HCT116 (cell line): ENCODE data around the gene CD19. TPM values are rescaled to one million over a fixed set of nuclear protein-coding genes. Genes with fewer than 3 reads are reported as not detected.

Experiments used
- ATAC-seq: fragments of 200-7000 bp; cut with Tn5 transposase; 2 replicates; pipeline ENCODE4 v1.9.1; 2020; ENCODE audit warnings: mild to moderate bottlenecking, moderate library complexity
- BruUV-seq: library from RNA; stranded (reverse); fragments of 400-500 nt; replicated peaks from 2 replicates; lab custom pipeline; 2021; lab: Mats Ljungman, UMichigan
- CTCF ChIA-PET: fragments of 300-600 bp; sonication (Branson Sonifier 250); formaldehyde crosslinking; loops from one replicate; lab custom pipeline; 2021; ENCODE audit warnings: antibody characterized with exemption; lab: Charles Lee
- POLR2A ChIA-PET: fragments of 300-600, 350-600 bp; sonication (Branson Sonifier 250); formaldehyde crosslinking; loops from one replicate; lab custom pipeline; 2021; ENCODE audit warnings: antibody characterized with exemption; lab: Charles Lee
- RAD21 ChIA-PET, 2 experiments: fragments of 300-600 bp; sonication (Branson Sonifier 250); formaldehyde crosslinking; loops; one replicate each; lab custom pipeline; 2023; ENCODE audit warnings: low total read pairs in 2 of 2; ENCODE audit not compliant: uncharacterized antibody in 2 of 2, unreplicated experiment in 2 of 2, low non-redundant PET in 1 of 2; lab: Charles Lee
- DNase-seq: peaks from one replicate; pipeline ENCODE4 v3.0.0-alpha.2; 2010; ENCODE audit warnings: low read depth, low spot score
- H2AFZ ChIP-seq: fragments of 200-600 bp; shearing (Covaris generic), sonication (generic); 2 replicates; pipeline ENCODE4 v1.6.1; 2017; ENCODE audit warnings: low read depth, mixed run types, mixed read lengths, antibody characterized with exemption, low read length; ENCODE audit not compliant: poor library complexity, severe bottlenecking
- H3K27ac ChIP-seq: 2 replicates; pipeline ENCODE4 v1.5.1; 2012; ENCODE audit warnings: low read depth, low read length
- H3K27me3 ChIP-seq: fragments of 200-600 bp; sonication (generic); 2 replicates; pipeline ENCODE4 v1.6.1; 2016; ENCODE audit warnings: mixed run types, low read length, mixed read lengths; ENCODE audit not compliant: insufficient read depth
- H3K36me3 ChIP-seq, 2 experiments: fragments of 200-500 bp in 1 of 2; fragments of 200-600 bp in 1 of 2; sonication (Bioruptor generic) in 1 of 2; sonication (generic) in 1 of 2; 2 replicates each; pipeline versions ENCODE4 v1.5.1 to v1.6.1; 2014 to 2016; ENCODE audit warnings: low read length in 2 of 2, inconsistent platforms in 1 of 2, mixed read lengths in 1 of 2, mixed run types in 1 of 2; ENCODE audit not compliant: insufficient read depth in 2 of 2, control insufficient read depth in 1 of 2
- H3K4me1 ChIP-seq, 2 experiments: fragments of 200-600 bp in 1 of 2; sonication (generic) in 1 of 2; 2 replicates each; pipeline versions ENCODE4 v1.5.1 to v1.6.1; 2012 to 2017; ENCODE audit warnings: low read length in 2 of 2, inconsistent platforms in 1 of 2, mild to moderate bottlenecking in 1 of 2, mixed read lengths in 1 of 2, mixed run types in 1 of 2, moderate library complexity in 1 of 2; ENCODE audit not compliant: insufficient read depth in 2 of 2, control insufficient read depth in 1 of 2
- H3K4me2 ChIP-seq: fragments of 200-600 bp; sonication (generic); 2 replicates; pipeline ENCODE4 v1.6.1; 2017; ENCODE audit warnings: mixed run types, low read length, mixed read lengths
- H3K4me3 ChIP-seq, 2 experiments: fragments of 200-600 bp in 1 of 2; sonication (generic) in 1 of 2; replicated peaks in 1 of 2; 2 replicates each; pipeline ENCODE4 v1.5.1; 2011 to 2016; ENCODE audit warnings: low read length in 2 of 2, control low read depth in 1 of 2, low read depth in 1 of 2, mild to moderate bottlenecking in 1 of 2, mixed read lengths in 1 of 2, mixed run types in 1 of 2
- H3K79me2 ChIP-seq: fragments of 200-600 bp; sonication (generic); 2 replicates; pipeline ENCODE4 v1.6.1; 2017; ENCODE audit warnings: mild to moderate bottlenecking, mixed run types, low read length, moderate library complexity, mixed read lengths; ENCODE audit not compliant: insufficient read depth
- H3K9ac ChIP-seq: fragments of 200-600 bp; sonication (generic); 2 replicates; pipeline ENCODE4 v1.6.1; 2016; ENCODE audit warnings: low read length, mixed read lengths
- H3K9me2 ChIP-seq: fragments of 200-600 bp; sonication (generic), shearing (Covaris generic); 2 replicates; pipeline ENCODE4 v1.6.1; 2017; ENCODE audit warnings: mixed run types, mild to moderate bottlenecking, moderate library complexity; ENCODE audit not compliant: insufficient read depth
- H3K9me3 ChIP-seq, 2 experiments: fragments of 200-500 bp in 1 of 2; fragments of 200-600 bp in 1 of 2; sonication (Bioruptor generic) in 1 of 2; sonication (generic) in 1 of 2; 2 replicates each; pipeline ENCODE4 v1.6.1; 2014 to 2017; ENCODE audit warnings: low read length in 2 of 2, mixed read lengths in 2 of 2, inconsistent platforms in 1 of 2, low read depth in 1 of 2, mild to moderate bottlenecking in 1 of 2, mixed run types in 1 of 2, moderate library complexity in 1 of 2; ENCODE audit not compliant: control insufficient read depth in 1 of 2, insufficient read depth in 1 of 2
- H4K20me1 ChIP-seq: fragments of 200-600 bp; sonication (generic), shearing (Covaris generic); 2 replicates; pipeline ENCODE4 v1.6.1; 2017; ENCODE audit warnings: mixed run types, mild to moderate bottlenecking, moderate library complexity; ENCODE audit not compliant: insufficient read depth
- ATF3 ChIP-seq: IDR thresholded peaks from 2 replicates; pipeline ENCODE4 v1.6.1; 2012
- RAD21 ChIP-seq: IDR thresholded peaks from 2 replicates; pipeline ENCODE4 v1.6.1; 2012; ENCODE audit warnings: low read depth, mild to moderate bottlenecking
- REST ChIP-seq: IDR thresholded peaks from 2 replicates; pipeline ENCODE4 v1.6.1; 2012; ENCODE audit warnings: low read depth
- SIN3A ChIP-seq: IDR thresholded peaks from 2 replicates; pipeline ENCODE4 v1.6.1; 2012; ENCODE audit warnings: low read depth
- SP1 ChIP-seq: IDR thresholded peaks from 2 replicates; pipeline ENCODE4 v1.6.1; 2012; ENCODE audit warnings: low read depth
- YY1 ChIP-seq: IDR thresholded peaks from 2 replicates; pipeline ENCODE4 v1.6.1; 2011; ENCODE audit warnings: low read length, low read depth, moderate library complexity, mild to moderate bottlenecking; ENCODE audit not compliant: insufficient replicate concordance; ENCODE audit errors: extremely low read depth
- ZFX ChIP-seq: fragments of 450-650 bp; IDR thresholded peaks from 2 replicates; pipeline ENCODE4 v1.6.1; 2017
- intact Hi-C: fragments of 100-400 bp; cut with micrococcal nuclease; formaldehyde crosslinking; loops from 2 replicates; pipeline ENCODE4 v1.10.0; 2022
- total RNA-seq: library from RNA; stranded (reverse); gene quantifications from one replicate; pipeline ENCODE4 v1.2.1, GENCODE V29; 2021; ENCODE audit not compliant: unreplicated experiment

The CD19 gene
- total RNA-seq, 1 experiment from 2014 or later = 0.27 TPM

GRCh38 chr16:28936784-28937155, 5.0 kb downstream of the CD19 start:
- CTCF ChIA-PET = interaction anchor here (1.1 kb wide), 1 partner anchor 8 kb away, joined by 10 read pairs; no protein-coding TSS in a partner anchor
- no peaks in the 10 kb centered on the region for H3K27me3 ChIP-seq
- H3K9me3 ChIP-seq = no peaks in the 10 kb centered on the region
- H3K4me3 ChIP-seq = no peak overlapping the region
- TF ChIP-seq SP1 (no peak), ATF3 (no peak), SIN3A (no peak), RAD21 (no peak), YY1 (no peak), ZFX (no peak), REST (no peak)
- BruUV-seq = no TSS peak
- H2AFZ ChIP-seq = no peak overlapping the region
- POLR2A ChIA-PET = interaction anchor here (0.8 to 1.1 kb wide), 2 partner anchors 10 to 14 kb away, joined by 4 read pairs; partner anchors contain the start of gene NFATC2IP
- peaks cover 4 to 19% of the 10 kb centered on the region in 2 experiments; a peak in 3 of 4 replicates for H3K4me1 ChIP-seq
- DNase-seq = no peak
- no peak; the same call in 1 of the 2 replicates for ATAC-seq
- H3K9ac ChIP-seq = no peak overlapping the region
- RAD21 ChIA-PET = interaction anchor here (0.5 to 0.9 kb wide), 2 partner anchors 8 to 108 kb away, joined by 3 read pairs; no protein-coding TSS in a partner anchor
- H3K79me2 ChIP-seq = no peaks in the 10 kb centered on the region
- H3K9me2 ChIP-seq = no peaks in the 10 kb centered on the region
- H3K4me2 ChIP-seq = peak overlapping the region; percentile 66; the same call in 1 of the 2 replicates
- intact Hi-C loops = no loop called here
- H4K20me1 ChIP-seq = no peaks in the 10 kb centered on the region
- no peak overlapping the region for H3K27ac ChIP-seq
- no peaks in the 10 kb centered on the region for H3K36me3 ChIP-seq
